ENCODE data around the gene WNT1. TPM values are rescaled to one million over a fixed set of nuclear protein-coding genes. Genes with fewer than 3 reads are reported as not detected.

The WNT1 gene
- total and polyA plus RNA-seq, 10 of the 15 experiments (the other 5 are each of a cell fraction or from before 2014, with no cell fraction given), result not detected

GRCh38 chr12:49018261-49019119 is 40.4 kb downstream of the WNT1 start, which contains the start of gene PRKAG1 (continued):
- TF ChIP-seq, protein P1, sequence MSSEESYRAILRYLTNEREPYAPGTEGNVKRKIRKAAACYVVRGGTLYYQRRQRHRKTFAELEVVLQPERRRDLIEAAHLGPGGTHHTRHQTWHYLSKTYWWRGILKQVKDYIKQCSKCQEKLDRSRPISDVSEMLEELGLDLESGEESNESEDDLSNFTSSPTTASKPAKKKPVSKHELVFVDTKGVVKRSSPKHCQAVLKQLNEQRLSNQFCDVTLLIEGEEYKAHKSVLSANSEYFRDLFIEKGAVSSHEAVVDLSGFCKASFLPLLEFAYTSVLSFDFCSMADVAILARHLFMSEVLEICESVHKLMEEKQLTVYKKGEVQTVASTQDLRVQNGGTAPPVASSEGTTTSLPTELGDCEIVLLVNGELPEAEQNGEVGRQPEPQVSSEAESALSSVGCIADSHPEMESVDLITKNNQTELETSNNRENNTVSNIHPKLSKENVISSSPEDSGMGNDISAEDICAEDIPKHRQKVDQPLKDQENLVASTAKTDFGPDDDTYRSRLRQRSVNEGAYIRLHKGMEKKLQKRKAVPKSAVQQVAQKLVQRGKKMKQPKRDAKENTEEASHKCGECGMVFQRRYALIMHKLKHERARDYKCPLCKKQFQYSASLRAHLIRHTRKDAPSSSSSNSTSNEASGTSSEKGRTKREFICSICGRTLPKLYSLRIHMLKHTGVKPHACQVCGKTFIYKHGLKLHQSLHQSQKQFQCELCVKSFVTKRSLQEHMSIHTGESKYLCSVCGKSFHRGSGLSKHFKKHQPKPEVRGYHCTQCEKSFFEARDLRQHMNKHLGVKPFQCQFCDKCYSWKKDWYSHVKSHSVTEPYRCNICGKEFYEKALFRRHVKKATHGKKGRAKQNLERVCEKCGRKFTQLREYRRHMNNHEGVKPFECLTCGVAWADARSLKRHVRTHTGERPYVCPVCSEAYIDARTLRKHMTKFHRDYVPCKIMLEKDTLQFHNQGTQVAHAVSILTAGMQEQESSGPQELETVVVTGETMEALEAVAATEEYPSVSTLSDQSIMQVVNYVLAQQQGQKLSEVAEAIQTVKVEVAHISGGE (CRISPR knock-in tag; IDR thresholded peaks at IDR 0.05), result no peak
- TF ChIP-seq, protein P2, sequence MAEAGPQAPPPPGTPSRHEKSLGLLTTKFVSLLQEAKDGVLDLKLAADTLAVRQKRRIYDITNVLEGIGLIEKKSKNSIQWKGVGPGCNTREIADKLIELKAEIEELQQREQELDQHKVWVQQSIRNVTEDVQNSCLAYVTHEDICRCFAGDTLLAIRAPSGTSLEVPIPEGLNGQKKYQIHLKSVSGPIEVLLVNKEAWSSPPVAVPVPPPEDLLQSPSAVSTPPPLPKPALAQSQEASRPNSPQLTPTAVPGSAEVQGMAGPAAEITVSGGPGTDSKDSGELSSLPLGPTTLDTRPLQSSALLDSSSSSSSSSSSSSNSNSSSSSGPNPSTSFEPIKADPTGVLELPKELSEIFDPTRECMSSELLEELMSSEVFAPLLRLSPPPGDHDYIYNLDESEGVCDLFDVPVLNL (IDR thresholded peaks at IDR 0.05; ENCODE audit: low read depth, low read length), result no peak
- TF ChIP-seq ZZZ3 (IDR thresholded peaks at IDR 0.05; ENCODE audit: control insufficient read depth, insufficient read length, low read depth) (no peak), HDAC6 (IDR thresholded peaks at IDR 0.05; ENCODE audit: unreplicated experiment) (no peak), TCF3 (IDR thresholded peaks at IDR 0.05; ENCODE audit: borderline replicate concordance, insufficient read depth, low read depth, low read length) (0 out of 2 replicates have a peak, but pooled peaks have one; percentile 24), ZNF622 (IDR thresholded peaks at IDR 0.05) (no peak), BHLHE40 (IDR thresholded peaks at IDR 0.05; ENCODE audit: borderline replicate concordance in 1 of 2, low read depth in 2 of 2, low read length in 1 of 2) (peak; percentile 53 to 72; a peak in 1 of 4 replicates), HCFC1 (IDR thresholded peaks at IDR 0.05; ENCODE audit: low read length) (peak; percentile 52), CHD1 (IDR thresholded peaks at IDR 0.05; ENCODE audit: low read depth, low read length) (no peak), NR2C1 (IDR thresholded peaks at IDR 0.05) (0 out of 2 replicates have a peak, but pooled peaks have one; percentile 21), PML (IDR thresholded peaks at IDR 0.05; ENCODE audit: low read length) (peak; percentile 90), SPI1 (IDR thresholded peaks at IDR 0.05; ENCODE audit: borderline replicate concordance, insufficient read depth, low read depth, low read length) (peak; percentile 50), SP1 (IDR thresholded peaks at IDR 0.05; ENCODE audit: low read depth, low read length) (no peak), RCOR1 (conservative IDR thresholded peaks at IDR 0.05; ENCODE audit: low read depth, low read length) (no peak; the same call in 1 of the 2 replicates)
- TF ChIP-seq, protein P3, sequence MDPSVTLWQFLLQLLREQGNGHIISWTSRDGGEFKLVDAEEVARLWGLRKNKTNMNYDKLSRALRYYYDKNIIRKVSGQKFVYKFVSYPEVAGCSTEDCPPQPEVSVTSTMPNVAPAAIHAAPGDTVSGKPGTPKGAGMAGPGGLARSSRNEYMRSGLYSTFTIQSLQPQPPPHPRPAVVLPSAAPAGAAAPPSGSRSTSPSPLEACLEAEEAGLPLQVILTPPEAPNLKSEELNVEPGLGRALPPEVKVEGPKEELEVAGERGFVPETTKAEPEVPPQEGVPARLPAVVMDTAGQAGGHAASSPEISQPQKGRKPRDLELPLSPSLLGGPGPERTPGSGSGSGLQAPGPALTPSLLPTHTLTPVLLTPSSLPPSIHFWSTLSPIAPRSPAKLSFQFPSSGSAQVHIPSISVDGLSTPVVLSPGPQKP (IDR thresholded peaks at IDR 0.05; ENCODE audit: low read depth, low read length), result peak; percentile 89
- TF ChIP-seq, protein P4, sequence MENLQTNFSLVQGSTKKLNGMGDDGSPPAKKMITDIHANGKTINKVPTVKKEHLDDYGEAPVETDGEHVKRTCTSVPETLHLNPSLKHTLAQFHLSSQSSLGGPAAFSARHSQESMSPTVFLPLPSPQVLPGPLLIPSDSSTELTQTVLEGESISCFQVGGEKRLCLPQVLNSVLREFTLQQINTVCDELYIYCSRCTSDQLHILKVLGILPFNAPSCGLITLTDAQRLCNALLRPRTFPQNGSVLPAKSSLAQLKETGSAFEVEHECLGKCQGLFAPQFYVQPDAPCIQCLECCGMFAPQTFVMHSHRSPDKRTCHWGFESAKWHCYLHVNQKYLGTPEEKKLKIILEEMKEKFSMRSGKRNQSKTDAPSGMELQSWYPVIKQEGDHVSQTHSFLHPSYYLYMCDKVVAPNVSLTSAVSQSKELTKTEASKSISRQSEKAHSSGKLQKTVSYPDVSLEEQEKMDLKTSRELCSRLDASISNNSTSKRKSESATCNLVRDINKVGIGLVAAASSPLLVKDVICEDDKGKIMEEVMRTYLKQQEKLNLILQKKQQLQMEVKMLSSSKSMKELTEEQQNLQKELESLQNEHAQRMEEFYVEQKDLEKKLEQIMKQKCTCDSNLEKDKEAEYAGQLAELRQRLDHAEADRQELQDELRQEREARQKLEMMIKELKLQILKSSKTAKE (IDR thresholded peaks at IDR 0.05; ENCODE audit: low read depth, poor library complexity, severe bottlenecking), result peak; percentile 25
- TF ChIP-seq, protein P5, sequence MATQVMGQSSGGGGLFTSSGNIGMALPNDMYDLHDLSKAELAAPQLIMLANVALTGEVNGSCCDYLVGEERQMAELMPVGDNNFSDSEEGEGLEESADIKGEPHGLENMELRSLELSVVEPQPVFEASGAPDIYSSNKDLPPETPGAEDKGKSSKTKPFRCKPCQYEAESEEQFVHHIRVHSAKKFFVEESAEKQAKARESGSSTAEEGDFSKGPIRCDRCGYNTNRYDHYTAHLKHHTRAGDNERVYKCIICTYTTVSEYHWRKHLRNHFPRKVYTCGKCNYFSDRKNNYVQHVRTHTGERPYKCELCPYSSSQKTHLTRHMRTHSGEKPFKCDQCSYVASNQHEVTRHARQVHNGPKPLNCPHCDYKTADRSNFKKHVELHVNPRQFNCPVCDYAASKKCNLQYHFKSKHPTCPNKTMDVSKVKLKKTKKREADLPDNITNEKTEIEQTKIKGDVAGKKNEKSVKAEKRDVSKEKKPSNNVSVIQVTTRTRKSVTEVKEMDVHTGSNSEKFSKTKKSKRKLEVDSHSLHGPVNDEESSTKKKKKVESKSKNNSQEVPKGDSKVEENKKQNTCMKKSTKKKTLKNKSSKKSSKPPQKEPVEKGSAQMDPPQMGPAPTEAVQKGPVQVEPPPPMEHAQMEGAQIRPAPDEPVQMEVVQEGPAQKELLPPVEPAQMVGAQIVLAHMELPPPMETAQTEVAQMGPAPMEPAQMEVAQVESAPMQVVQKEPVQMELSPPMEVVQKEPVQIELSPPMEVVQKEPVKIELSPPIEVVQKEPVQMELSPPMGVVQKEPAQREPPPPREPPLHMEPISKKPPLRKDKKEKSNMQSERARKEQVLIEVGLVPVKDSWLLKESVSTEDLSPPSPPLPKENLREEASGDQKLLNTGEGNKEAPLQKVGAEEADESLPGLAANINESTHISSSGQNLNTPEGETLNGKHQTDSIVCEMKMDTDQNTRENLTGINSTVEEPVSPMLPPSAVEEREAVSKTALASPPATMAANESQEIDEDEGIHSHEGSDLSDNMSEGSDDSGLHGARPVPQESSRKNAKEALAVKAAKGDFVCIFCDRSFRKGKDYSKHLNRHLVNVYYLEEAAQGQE (IDR thresholded peaks at IDR 0.05; ENCODE audit: low read depth, low read length), result no peak

Data from GM12878 (cell line).